H1 (cell line): ENCODE results near the gene PHYHD1. TPM values are rescaled to one million over a fixed set of nuclear protein-coding genes. Genes with fewer than 3 reads are reported as not detected.

Source experiments
- BACH1 ChIP-seq: IDR thresholded peaks from 2 replicates; pipeline ENCODE4 v1.6.1; 2012; ENCODE audit warnings: low read length, improper control_type of control experiment
- CHD2 ChIP-seq: IDR thresholded peaks from 2 replicates; pipeline ENCODE4 v1.6.1; 2012; ENCODE audit warnings: low read length, improper control_type of control experiment
- CREB1 ChIP-seq: IDR thresholded peaks from 2 replicates; pipeline ENCODE4 v1.6.1; 2012; ENCODE audit warnings: inconsistent platforms
- CTCF ChIP-seq, 3 experiments: IDR thresholded peaks; 1 replicate in 2 of 3; 2 replicates in 1 of 3; pipeline versions ENCODE4 v1.5.1 to v1.6.1; 2011; ENCODE audit warnings: low read length in 3 of 3, mild to moderate bottlenecking in 3 of 3, inconsistent platforms in 2 of 3, low read depth in 1 of 3, moderate library complexity in 1 of 3; ENCODE audit not compliant: insufficient read depth in 1 of 3; ENCODE audit errors: control extremely low read depth in 1 of 3
- GTF2F1 ChIP-seq: IDR thresholded peaks from 2 replicates; pipeline ENCODE4 v1.6.1; 2012; ENCODE audit warnings: low read depth, low read length, improper control_type of control experiment, borderline replicate concordance
- JUN ChIP-seq: IDR thresholded peaks from 2 replicates; pipeline ENCODE4 v1.6.1; 2011; ENCODE audit warnings: low read depth, mild to moderate bottlenecking, improper control_type of control experiment, low read length
- KDM1A ChIP-seq: fragments of 200-600, 300-600 bp; sonication (generic); IDR thresholded peaks from 2 replicates; pipeline ENCODE4 v1.7.1; 2016; ENCODE audit warnings: mild to moderate bottlenecking, low read length, borderline replicate concordance
- KDM4A ChIP-seq: IDR thresholded peaks from one replicate; pipeline ENCODE4 v1.7.1; 2012; ENCODE audit warnings: low read depth, mild to moderate bottlenecking, moderate library complexity, low read length, inconsistent platforms; ENCODE audit not compliant: severe bottlenecking
- MAFK ChIP-seq: IDR thresholded peaks from 2 replicates; pipeline ENCODE4 v1.6.1; 2012; ENCODE audit warnings: low read depth, mild to moderate bottlenecking, improper control_type of control experiment, low read length
- MAX ChIP-seq: IDR thresholded peaks from 2 replicates; pipeline ENCODE4 v1.6.1; 2012; ENCODE audit warnings: inconsistent platforms
- NRF1 ChIP-seq: IDR thresholded peaks from 2 replicates; pipeline ENCODE4 v1.6.1; 2011; ENCODE audit warnings: mild to moderate bottlenecking, low read depth, low read length, improper control_type of control experiment
- PHF8 ChIP-seq: fragments of 200-600 bp; sonication (generic); conservative IDR thresholded peaks from 2 replicates; pipeline ENCODE4 v1.7.1; 2012; ENCODE audit warnings: low read depth, mild to moderate bottlenecking, inconsistent platforms, low read length, moderate library complexity
- POLR2A ChIP-seq, 2 experiments: IDR thresholded peaks; 1 replicate in 1 of 2; 2 replicates in 1 of 2; pipeline ENCODE4 v1.6.1; 2011; ENCODE audit warnings: low read depth in 2 of 2, low read length in 2 of 2, mild to moderate bottlenecking in 2 of 2; ENCODE audit errors: control extremely low read depth in 1 of 2
- RBBP5 ChIP-seq: IDR thresholded peaks from 2 replicates; pipeline ENCODE4 v1.7.1; 2012; ENCODE audit warnings: low read depth, mild to moderate bottlenecking, inconsistent platforms, low read length, moderate library complexity, borderline replicate concordance
- RFX5 ChIP-seq: IDR thresholded peaks from 2 replicates; pipeline ENCODE4 v1.6.1; 2011; ENCODE audit warnings: low read depth, low read length, improper control_type of control experiment, borderline replicate concordance
- RXRA ChIP-seq: IDR thresholded peaks from 2 replicates; pipeline ENCODE4 v1.6.1; 2011; ENCODE audit warnings: low read depth, mild to moderate bottlenecking, low read length, moderate library complexity; ENCODE audit not compliant: insufficient read depth
- SP1 ChIP-seq: IDR thresholded peaks from 2 replicates; pipeline ENCODE4 v1.6.1; 2011; ENCODE audit warnings: low read depth, low read length
- SP2 ChIP-seq: IDR thresholded peaks from 2 replicates; pipeline ENCODE4 v1.6.1; 2012; ENCODE audit warnings: mild to moderate bottlenecking, low read length, inconsistent platforms
- SRF ChIP-seq: IDR thresholded peaks from 2 replicates; pipeline ENCODE4 v1.6.1; 2011; ENCODE audit warnings: mild to moderate bottlenecking, low read depth, low read length, moderate library complexity
- SUZ12 ChIP-seq: fragments of 200-600 bp; sonication (generic); IDR thresholded peaks from 2 replicates; pipeline ENCODE4 v1.6.1; 2012; ENCODE audit warnings: mild to moderate bottlenecking, inconsistent platforms, low read length, moderate library complexity, mixed read lengths
- USF2 ChIP-seq: IDR thresholded peaks from 2 replicates; pipeline ENCODE4 v1.6.1; 2011; ENCODE audit warnings: low read length, improper control_type of control experiment
- ZNF274 ChIP-seq: IDR thresholded peaks from 2 replicates; pipeline ENCODE4 v1.7.0; 2012; ENCODE audit warnings: low read length, borderline replicate concordance; ENCODE audit errors: extremely low read depth
- polyA plus RNA-seq, 7 experiments: library from polyadenylated mRNA; depleted of rRNA in 3 of 7; stranded (reverse) in 5 of 7; unstranded in 2 of 7; fragments of >200 nt in 5 of 7; fragments of 200-250 nt in 2 of 7; gene quantifications; 1 replicate in 5 of 7; 2 replicates in 1 of 7; 4 replicates in 1 of 7; pipeline versions ENCODE4 v1.2.1 to v1.2.3, GENCODE V29; 2011 to 2013; ENCODE audit warnings: missing spikeins in 2 of 7, mixed read lengths in 2 of 7
- total RNA-seq: library from RNA; stranded (reverse); fragmentation: NEBNext Ultra II Directional; extraction: Animal tissue kit (Norgen Biotek cat#: 25700); gene quantifications from 2 replicates; pipeline ENCODE4 v1.2.1, GENCODE V29; 2021

Gene PHYHD1
- total and polyA plus RNA-seq, 2 of the 8 experiments (the other 6 are each of a cell fraction or from before 2014, with no cell fraction given) = 14.1 to 25.6 TPM

- TF ChIP-seq POLR2A (IDR thresholded peaks at IDR 0.05; ENCODE audit: control extremely low read depth in 1 of 2, low read depth in 2 of 2, low read length in 2 of 2) (peak; percentile 79 to 91), KDM1A (no peak), KDM4A (peak; percentile 91), CTCF (IDR thresholded peaks at IDR 0.05; ENCODE audit: control extremely low read depth in 1 of 3, insufficient read depth in 1 of 3, low read depth in 1 of 3, low read length in 3 of 3) (no peak), PHF8 (peak; percentile 91), USF2 (no peak), SP1 (peak; percentile 73), ZNF274 (no peak), RFX5 (no peak), SUZ12 (no peak), BACH1 (no peak), GTF2F1 (no peak), MAX (no peak; the same call in 1 of the 2 replicates), JUN (peak; percentile 52; the same call in 1 of the 2 replicates), SP2 (no peak), MAFK (no peak), RBBP5 (peak; percentile 52), CHD2 (no peak), RXRA (no peak), SRF (peak; percentile 66), CREB1 (peak; percentile 96), NRF1 (no peak)
Measured at GRCh38 chr9:128881884-128882676, 38.7 kb upstream of the PHYHD1 start, which contains the start of the genes KYAT1 and LRRC8A (continued).
